ENCODE data around the gene NDUFS8.

DNA sequence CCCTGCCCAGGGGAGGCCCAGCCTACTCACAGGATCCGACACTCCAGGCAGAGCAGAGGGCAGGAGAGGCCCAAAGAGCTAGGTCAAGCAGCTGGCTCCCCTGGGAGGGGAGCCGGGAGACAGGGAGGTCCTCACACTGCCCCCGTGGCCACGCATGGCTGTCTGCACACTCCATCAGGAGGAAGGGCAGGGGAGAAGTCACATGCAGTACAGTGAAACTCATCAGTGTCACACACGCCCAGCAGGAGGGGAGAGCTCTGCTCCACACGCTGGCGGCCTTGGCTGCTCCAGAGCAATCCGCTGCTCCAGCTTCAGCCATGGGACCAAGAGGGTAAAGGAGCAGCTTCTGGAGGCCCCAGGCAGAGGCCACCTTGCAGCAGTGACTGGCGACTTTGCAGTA, 22.6 kb downstream of the NDUFS8 start:
- TF ChIP-seq, protein P1, sequence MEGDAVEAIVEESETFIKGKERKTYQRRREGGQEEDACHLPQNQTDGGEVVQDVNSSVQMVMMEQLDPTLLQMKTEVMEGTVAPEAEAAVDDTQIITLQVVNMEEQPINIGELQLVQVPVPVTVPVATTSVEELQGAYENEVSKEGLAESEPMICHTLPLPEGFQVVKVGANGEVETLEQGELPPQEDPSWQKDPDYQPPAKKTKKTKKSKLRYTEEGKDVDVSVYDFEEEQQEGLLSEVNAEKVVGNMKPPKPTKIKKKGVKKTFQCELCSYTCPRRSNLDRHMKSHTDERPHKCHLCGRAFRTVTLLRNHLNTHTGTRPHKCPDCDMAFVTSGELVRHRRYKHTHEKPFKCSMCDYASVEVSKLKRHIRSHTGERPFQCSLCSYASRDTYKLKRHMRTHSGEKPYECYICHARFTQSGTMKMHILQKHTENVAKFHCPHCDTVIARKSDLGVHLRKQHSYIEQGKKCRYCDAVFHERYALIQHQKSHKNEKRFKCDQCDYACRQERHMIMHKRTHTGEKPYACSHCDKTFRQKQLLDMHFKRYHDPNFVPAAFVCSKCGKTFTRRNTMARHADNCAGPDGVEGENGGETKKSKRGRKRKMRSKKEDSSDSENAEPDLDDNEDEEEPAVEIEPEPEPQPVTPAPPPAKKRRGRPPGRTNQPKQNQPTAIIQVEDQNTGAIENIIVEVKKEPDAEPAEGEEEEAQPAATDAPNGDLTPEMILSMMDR (IDR thresholded peaks at IDR 0.05), result no peak
- no peak for TF ChIP-seq POLR2A (IDR thresholded peaks at IDR 0.05)
